Effector memory CD4-positive, alpha-beta T cell (primary cell): ENCODE results near the gene R3HDM2.
"Not testable (repeated sequence)": the region's sequence is repeated elsewhere in the genome, so short reads cannot be mapped to it uniquely, and the experiment has no call there.

Experiments used
- DNase-seq, 3 donors: peaks; one replicate each; pipeline ENCODE4 v3.0.0-alpha.2; 2020
- H3K27ac ChIP-seq: 2 replicates; pipeline ENCODE4 v1.7.0; 2013; ENCODE audit warnings: mild to moderate bottlenecking, low read length, moderate library complexity; ENCODE audit not compliant: insufficient read depth, poor library complexity, severe bottlenecking
- H3K27me3 ChIP-seq: replicated peaks from 2 replicates; pipeline ENCODE4 v1.7.0; 2013; ENCODE audit warnings: mild to moderate bottlenecking, low read length; ENCODE audit not compliant: insufficient read depth, control insufficient read depth, poor library complexity, severe bottlenecking
- H3K36me3 ChIP-seq: 2 replicates; pipeline ENCODE4 v1.7.0; 2013; ENCODE audit warnings: mild to moderate bottlenecking, low read length, moderate library complexity; ENCODE audit not compliant: control insufficient read depth, insufficient read depth
- H3K4me1 ChIP-seq: 2 replicates; pipeline ENCODE4 v1.7.0; 2013; ENCODE audit warnings: low read length, mild to moderate bottlenecking; ENCODE audit not compliant: control insufficient read depth, insufficient read depth, poor library complexity, severe bottlenecking
- H3K4me3 ChIP-seq: 2 replicates; pipeline ENCODE4 v1.7.0; 2013; ENCODE audit warnings: low read length, low read depth, mild to moderate bottlenecking; ENCODE audit not compliant: insufficient read depth, poor library complexity, severe bottlenecking
- H3K9me3 ChIP-seq: 2 replicates; pipeline ENCODE4 v1.7.0; 2013; ENCODE audit warnings: mild to moderate bottlenecking, low read length, moderate library complexity; ENCODE audit not compliant: control insufficient read depth

Gene R3HDM2

DNA sequence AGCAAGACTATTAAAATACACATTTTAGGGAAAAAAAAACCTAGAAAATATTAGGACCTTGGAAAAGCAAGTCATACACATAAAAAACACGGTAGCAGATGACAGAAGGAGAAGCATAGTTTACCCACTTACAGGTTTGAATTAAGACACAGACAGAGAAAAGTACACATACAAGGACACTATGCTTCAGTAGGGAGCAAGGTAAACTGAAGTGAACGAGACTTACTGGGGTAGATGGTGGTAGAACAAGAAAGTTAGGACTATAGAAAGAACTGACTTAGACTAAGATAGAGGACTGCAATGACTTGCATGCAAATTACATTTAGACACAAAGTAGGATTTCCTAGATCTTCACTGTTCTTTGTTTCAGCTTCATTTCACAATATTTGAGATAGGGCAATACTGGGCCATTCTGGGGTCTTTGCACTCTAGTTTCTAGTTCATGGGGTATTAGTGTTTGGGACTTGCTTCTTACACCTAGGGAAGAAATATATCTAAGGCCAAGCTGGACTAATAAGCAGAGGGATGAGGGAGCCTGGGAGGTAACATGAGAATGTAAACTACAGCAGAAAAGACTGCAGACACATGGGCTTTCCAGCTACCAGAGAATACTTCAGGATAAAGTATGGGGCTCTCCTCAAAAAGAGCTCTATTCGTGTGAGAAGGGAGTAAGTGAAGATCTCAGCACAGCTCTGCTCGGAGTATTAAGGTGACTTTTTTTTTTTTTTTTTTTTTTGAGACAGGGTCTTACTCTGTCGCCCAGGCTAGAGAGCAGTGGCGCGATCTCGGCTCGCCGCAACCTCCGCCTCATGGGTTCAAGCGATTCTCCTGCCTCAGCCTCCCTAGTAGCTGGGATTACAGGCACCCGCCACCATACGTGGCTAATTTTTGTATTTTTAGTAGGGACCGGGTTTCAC lies 152.1 kb downstream of the R3HDM2 start:
- Histone ChIP-seq H3K27ac (no peak overlapping the region), H3K36me3 (peaks cover 40% of the 10 kb centered on the region), H3K27me3 (no peaks in the 10 kb centered on the region), H3K9me3 (no peaks in the 10 kb centered on the region), H3K4me1 (peaks cover 12% of the 10 kb centered on the region), H3K4me3 (no peak overlapping the region)
- DNase-seq, result no peak

DNA sequence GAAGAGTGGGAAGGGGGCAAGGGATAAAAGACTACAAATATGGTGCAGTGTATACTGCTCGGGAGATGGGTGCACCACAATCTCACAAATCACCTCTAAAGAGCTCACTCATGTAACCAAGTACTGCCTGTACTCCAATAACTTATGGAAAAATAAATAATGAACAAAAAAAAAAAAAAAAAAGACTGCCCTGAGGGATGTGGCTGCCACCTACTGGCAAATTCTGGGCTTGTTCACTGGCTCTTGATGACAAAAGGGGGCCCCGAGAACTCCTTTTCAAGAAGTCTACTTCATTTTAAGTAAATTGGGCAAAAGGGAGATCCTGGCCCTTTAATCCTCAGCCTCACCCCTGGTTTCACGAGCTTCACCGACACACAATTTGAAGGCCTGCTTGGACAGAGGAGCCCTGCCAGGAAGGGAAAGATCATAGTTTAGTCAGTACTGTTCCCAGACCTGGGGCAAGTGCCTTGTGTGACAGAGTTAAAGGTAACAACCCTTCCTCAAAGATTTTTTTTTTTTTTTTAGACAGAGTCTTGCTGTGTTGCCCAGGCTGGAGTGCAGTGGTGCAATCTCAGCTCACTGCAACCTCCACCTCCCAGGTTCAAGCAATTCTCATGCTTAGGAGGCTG lies 153.8 kb downstream of the R3HDM2 start:
- H3K4me1 ChIP-seq, result peaks cover 12% of the 10 kb centered on the region
- no peak overlapping the region for H3K27ac ChIP-seq
- no peak for DNase-seq
- no peak overlapping the region for H3K4me3 ChIP-seq
- peaks cover 40% of the 10 kb centered on the region for H3K36me3 ChIP-seq
- H3K27me3 ChIP-seq, result no peaks in the 10 kb centered on the region
- H3K9me3 ChIP-seq, result no peaks in the 10 kb centered on the region

DNA sequence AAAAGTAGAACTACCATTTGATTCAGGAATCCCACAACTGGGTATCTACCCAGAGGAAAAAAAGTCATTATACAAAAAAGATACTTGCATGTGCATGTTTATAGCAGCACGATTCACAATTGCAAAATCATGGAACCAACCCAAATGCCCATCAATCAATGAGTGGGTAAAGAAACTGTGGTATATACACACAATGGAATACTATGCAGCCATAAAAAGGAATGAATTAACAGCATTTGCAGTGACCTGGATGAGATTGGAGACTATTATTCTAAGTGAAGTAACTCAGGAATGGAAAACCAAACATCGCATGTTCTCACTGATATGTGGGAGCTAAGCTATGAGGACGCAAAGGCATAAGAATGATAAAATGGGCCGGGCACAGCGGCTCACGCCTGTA lies 154.6 kb downstream of the R3HDM2 start:
- Histone ChIP-seq H3K4me1 (peaks cover 12% of the 10 kb centered on the region), H3K36me3 (peaks cover 40% of the 10 kb centered on the region)
- not testable (repeated sequence) for H3K27me3 ChIP-seq, H3K4me3 ChIP-seq, H3K9me3 ChIP-seq, DNase-seq, H3K27ac ChIP-seq

DNA sequence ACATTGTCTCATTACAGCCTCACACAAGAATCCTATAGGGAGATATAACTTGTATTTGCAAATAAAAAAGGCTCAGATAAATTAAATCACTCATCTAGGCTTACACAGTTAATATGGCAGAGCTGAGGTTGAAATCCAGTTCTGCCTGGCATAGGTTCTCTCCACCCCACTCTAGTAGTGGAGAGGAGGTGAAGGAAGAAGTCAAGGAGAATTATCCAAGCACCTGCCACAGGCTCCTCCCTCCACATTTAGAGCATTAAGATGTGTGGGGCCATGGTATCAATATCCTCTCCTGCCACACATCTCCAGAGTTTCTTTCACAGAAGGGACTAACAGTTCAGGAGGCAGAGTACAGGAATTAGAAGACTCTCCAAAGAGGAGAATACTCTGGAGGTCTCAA lies 157.3 kb downstream of the R3HDM2 start:
- Histone ChIP-seq H3K9me3 (no peaks in the 10 kb centered on the region), H3K27me3 (no peaks in the 10 kb centered on the region), H3K4me1 (no peaks in the 10 kb centered on the region), H3K36me3 (peaks cover 51% of the 10 kb centered on the region), H3K27ac (no peak overlapping the region), H3K4me3 (no peak overlapping the region)
- DNase-seq, result no peak

DNA sequence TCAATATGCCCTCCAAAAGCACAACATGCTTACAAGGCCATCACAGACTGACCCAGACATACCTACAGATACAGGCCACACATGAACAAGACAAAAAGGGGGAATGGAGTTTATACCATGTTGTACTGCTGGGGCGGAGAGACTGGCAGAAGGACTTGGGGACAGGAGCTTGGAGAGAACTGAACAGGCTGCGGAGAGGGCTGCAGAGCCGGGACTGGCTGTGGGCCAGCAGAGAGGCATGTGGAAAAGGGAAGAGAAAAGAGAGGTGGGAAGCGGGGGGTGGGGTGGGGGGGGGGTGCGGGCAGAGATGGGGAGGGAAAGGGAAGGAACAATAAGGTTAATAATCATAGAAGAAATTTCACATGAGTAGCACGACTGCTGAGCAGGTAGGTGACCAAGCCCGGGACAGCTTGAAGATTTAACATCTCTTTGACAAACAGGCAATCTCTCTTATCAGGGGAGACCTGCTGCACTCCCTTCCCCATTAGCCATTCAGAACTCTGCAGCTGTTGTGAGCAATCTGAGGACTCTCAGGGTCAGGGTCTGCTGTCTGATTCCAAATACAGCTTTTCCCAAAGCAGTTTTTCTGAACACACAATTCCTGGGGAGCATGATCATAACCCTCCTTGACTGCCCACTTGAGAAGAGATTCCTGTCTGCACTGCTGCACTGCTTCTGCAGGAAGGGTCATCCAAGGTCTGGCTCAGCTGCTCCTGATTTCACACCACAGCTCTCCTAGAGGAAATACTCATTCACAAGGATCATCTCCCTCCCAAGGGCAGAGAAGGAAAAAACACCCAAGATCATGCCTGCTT lies 158.3 kb downstream of the R3HDM2 start:
- no peaks in the 10 kb centered on the region for H3K9me3 ChIP-seq
- H3K36me3 ChIP-seq, result peaks cover 51% of the 10 kb centered on the region
- H3K27me3 ChIP-seq, result no peaks in the 10 kb centered on the region
- H3K27ac ChIP-seq, result no peak overlapping the region
- no peak for DNase-seq
- no peaks in the 10 kb centered on the region for H3K4me1 ChIP-seq
- no peak overlapping the region for H3K4me3 ChIP-seq

DNA sequence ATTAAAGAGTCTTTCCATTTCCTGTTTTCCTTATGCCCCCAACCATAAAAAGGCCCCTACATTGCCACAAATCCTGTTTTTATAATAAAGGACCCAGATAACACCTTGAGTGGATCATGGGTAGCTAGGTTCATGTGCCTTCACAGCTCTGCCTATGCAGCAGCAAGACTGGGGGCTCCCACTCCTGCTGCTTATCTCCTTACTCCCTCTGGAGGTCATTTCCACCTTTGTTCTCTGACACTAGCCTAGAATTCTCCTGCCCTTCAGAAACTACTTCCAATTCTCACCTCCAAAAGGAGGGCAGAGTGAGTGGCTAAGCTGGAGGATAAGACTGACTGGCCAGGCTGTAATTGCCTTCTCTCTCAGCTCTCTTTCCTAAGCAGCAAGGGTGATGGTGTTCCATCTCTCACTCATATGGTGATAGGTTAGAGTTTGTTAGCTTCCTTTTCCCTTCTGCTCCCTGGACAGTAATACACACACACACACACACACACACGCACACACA lies 159.8 kb downstream of the R3HDM2 start:
- H3K9me3 ChIP-seq, result no peaks in the 10 kb centered on the region
- H3K27me3 ChIP-seq, result no peaks in the 10 kb centered on the region
- H3K36me3 ChIP-seq, result peaks cover 52% of the 10 kb centered on the region
- no peak overlapping the region for H3K4me3 ChIP-seq
- no peaks in the 10 kb centered on the region for H3K4me1 ChIP-seq
- no peak overlapping the region for H3K27ac ChIP-seq
- no peak for DNase-seq

DNA sequence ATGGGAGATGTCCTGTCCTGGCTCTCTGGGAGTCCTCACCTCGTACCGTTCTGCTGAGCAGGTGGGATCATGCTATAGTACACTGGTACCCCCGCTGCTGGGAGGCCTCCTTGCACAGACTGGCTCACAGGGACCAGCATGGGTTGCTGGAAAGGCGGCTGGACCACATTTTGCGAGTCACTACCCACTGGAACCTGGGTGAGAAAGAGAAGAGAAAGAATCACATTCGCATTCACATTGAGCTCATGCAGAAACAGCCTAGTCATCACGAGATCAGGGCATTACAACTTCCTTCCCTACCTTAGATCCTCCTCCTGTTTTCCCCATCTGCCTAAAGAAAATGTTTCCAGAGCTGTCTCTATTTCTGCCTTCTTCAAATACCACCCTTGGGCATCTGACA lies 162.6 kb downstream of the R3HDM2 start:
- no peak overlapping the region for H3K27ac ChIP-seq
- H3K4me1 ChIP-seq, result no peaks in the 10 kb centered on the region
- H3K9me3 ChIP-seq, result no peaks in the 10 kb centered on the region
- no peak for DNase-seq
- H3K27me3 ChIP-seq, result no peaks in the 10 kb centered on the region
- no peak overlapping the region for H3K4me3 ChIP-seq
- H3K36me3 ChIP-seq, result peaks cover 48% of the 10 kb centered on the region

DNA sequence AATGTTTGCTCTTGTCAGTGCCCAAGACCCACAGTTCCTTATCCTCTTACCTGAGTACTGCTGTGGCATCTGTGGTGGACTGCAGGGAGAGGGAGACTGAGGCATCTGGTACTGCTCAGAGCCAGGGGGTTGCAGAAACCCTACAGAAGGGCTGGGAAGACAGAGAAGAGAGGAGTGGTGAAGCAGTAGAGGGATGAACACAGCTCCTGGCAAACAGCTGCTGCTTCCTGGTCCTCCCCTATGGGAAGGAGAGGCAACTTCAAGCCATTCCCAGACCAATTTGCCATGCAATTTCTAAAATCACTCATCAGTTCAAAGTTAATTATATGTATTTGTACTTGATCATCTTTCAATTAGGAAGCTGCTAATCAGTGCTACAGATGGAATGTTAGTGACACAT lies 164.2 kb downstream of the R3HDM2 start:
- no peak overlapping the region for H3K4me3 ChIP-seq
- H3K27ac ChIP-seq, result no peak overlapping the region
- no peaks in the 10 kb centered on the region for H3K4me1 ChIP-seq
- no peak for DNase-seq
- no peaks in the 10 kb centered on the region for H3K27me3 ChIP-seq
- peaks cover 44% of the 10 kb centered on the region for H3K36me3 ChIP-seq
- no peaks in the 10 kb centered on the region for H3K9me3 ChIP-seq

DNA sequence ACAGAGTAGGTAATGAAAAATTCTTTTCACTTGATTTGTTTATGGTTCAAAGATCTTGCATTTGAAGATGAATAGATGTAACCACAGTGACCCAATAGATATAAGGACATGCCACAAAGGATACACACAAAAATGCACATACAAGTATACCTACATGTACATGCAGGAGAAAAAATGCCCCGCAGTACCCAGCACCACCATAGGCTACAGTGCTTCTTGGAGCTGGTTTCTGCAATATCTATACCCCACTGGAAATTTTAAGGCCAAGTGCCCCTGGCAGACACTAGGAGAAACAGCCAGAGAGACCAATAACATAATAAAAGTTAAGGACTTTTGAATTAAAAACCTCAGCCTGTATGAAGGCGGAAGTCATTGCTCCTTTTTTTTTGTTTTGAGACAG lies 167.7 kb downstream of the R3HDM2 start:
- Histone ChIP-seq H3K27ac (no peak overlapping the region), H3K27me3 (no peaks in the 10 kb centered on the region), H3K4me1 (no peaks in the 10 kb centered on the region), H3K4me3 (no peak overlapping the region), H3K36me3 (peaks cover 53% of the 10 kb centered on the region), H3K9me3 (no peaks in the 10 kb centered on the region)
- DNase-seq, result no peak
